ENCODE measurements around the gene PLXNA1.

Gene PLXNA1

GRCh38 chr3:126987596-126987995, 4.7 kb downstream of the PLXNA1 start:
- DNase-seq (ENCODE audit: low read depth in 2 of 2), result no peak

GRCh38 chr3:126988451-126989021, 5.6 kb downstream of the PLXNA1 start:
- DNase-seq (ENCODE audit: low read depth in 2 of 2), result no peak

- no peak for DNase-seq (ENCODE audit: low read depth in 2 of 2)
These were observed 6.6 kb downstream of the PLXNA1 start for GRCh38 chr3:126989316-126990023.

GRCh38 chr3:126990024-126990700, 7.2 kb downstream of the PLXNA1 start:
- DNase-seq (ENCODE audit: low read depth in 2 of 2), result no peak

- DNase-seq (ENCODE audit: low read depth in 2 of 2), result no peak
These were observed 8.0 kb downstream of the PLXNA1 start for GRCh38 chr3:126990890-126991289.

- no peak for DNase-seq (ENCODE audit: low read depth in 2 of 2)
These were observed 8.7 kb downstream of the PLXNA1 start for GRCh38 chr3:126991366-126992200.

GRCh38 chr3:126992216-126992615, 9.3 kb downstream of the PLXNA1 start:
- DNase-seq (ENCODE audit: low read depth in 2 of 2), result no peak

- DNase-seq (ENCODE audit: low read depth in 2 of 2), result no peak
These were observed 9.9 kb downstream of the PLXNA1 start for GRCh38 chr3:126992776-126993175.

- no peak for DNase-seq (ENCODE audit: low read depth in 2 of 2)
These were observed 10.5 kb downstream of the PLXNA1 start for GRCh38 chr3:126993436-126993835.

- no peak for DNase-seq (ENCODE audit: low read depth in 2 of 2)
These were observed 11.8 kb downstream of the PLXNA1 start for GRCh38 chr3:126994661-126995245.

- DNase-seq (ENCODE audit: low read depth in 2 of 2), result no peak
These were observed 12.4 kb downstream of the PLXNA1 start for GRCh38 chr3:126995254-126995780.

GRCh38 chr3:126995926-126996512, 13.1 kb downstream of the PLXNA1 start:
- no peak for DNase-seq (ENCODE audit: low read depth in 2 of 2)

- no peak for DNase-seq (ENCODE audit: low read depth in 2 of 2)
These were observed 14.0 kb downstream of the PLXNA1 start for GRCh38 chr3:126996905-126997304.

GRCh38 chr3:126997455-126998038, 14.6 kb downstream of the PLXNA1 start:
- DNase-seq (ENCODE audit: low read depth in 2 of 2), result no peak

- DNase-seq (ENCODE audit: low read depth in 2 of 2), result no peak
These were observed 15.4 kb downstream of the PLXNA1 start for GRCh38 chr3:126998320-126998719.

GRCh38 chr3:126998728-126999127, 15.8 kb downstream of the PLXNA1 start:
- DNase-seq (ENCODE audit: low read depth in 2 of 2), result no peak

GRCh38 chr3:126999383-126999782, 16.5 kb downstream of the PLXNA1 start:
- no peak for DNase-seq (ENCODE audit: low read depth in 2 of 2)

GRCh38 chr3:127000119-127000518, 17.2 kb downstream of the PLXNA1 start:
- no peak for DNase-seq (ENCODE audit: low read depth in 2 of 2)

- DNase-seq (ENCODE audit: low read depth in 2 of 2), result no peak
These were observed 17.8 kb downstream of the PLXNA1 start for GRCh38 chr3:127000761-127001160.

- no peak for DNase-seq (ENCODE audit: low read depth in 2 of 2)
These were observed 18.7 kb downstream of the PLXNA1 start for GRCh38 chr3:127001486-127002194.
